ENCODE results near the gene PCDH9.

Gene PCDH9

GRCh38 chr13:66943530-66943929 lies 286.6 kb downstream of the PCDH9 start:
- TF ChIP-seq CTCF (IDR thresholded peaks at IDR 0.05; ENCODE audit: extremely low read depth, missing control alignments) = no peak
- no peak for DNase-seq (ENCODE audit: low spot score)

GRCh38 chr13:66940113-66940512 lies 290.0 kb downstream of the PCDH9 start:
- no peak for DNase-seq (ENCODE audit: low spot score)
- TF ChIP-seq CTCF (IDR thresholded peaks at IDR 0.05; ENCODE audit: extremely low read depth, missing control alignments) = no peak

GRCh38 chr13:66937423-66937822 lies 292.7 kb downstream of the PCDH9 start:
- TF ChIP-seq CTCF (IDR thresholded peaks at IDR 0.05; ENCODE audit: extremely low read depth, missing control alignments) = no peak
- no peak for DNase-seq (ENCODE audit: low spot score)

GRCh38 chr13:66933994-66934393 lies 296.1 kb downstream of the PCDH9 start:
- DNase-seq (ENCODE audit: low spot score) = no peak
- no peak for TF ChIP-seq CTCF (IDR thresholded peaks at IDR 0.05; ENCODE audit: extremely low read depth, missing control alignments)

- TF ChIP-seq CTCF (IDR thresholded peaks at IDR 0.05; ENCODE audit: extremely low read depth, missing control alignments) = no peak
- no peak for DNase-seq (ENCODE audit: low spot score)
These were observed 296.6 kb downstream of the PCDH9 start for GRCh38 chr13:66933527-66933926.

GRCh38 chr13:66927562-66927961 lies 302.6 kb downstream of the PCDH9 start:
- DNase-seq (ENCODE audit: low spot score) = no peak
- TF ChIP-seq CTCF (IDR thresholded peaks at IDR 0.05; ENCODE audit: extremely low read depth, missing control alignments) = no peak

- no peak for TF ChIP-seq CTCF (IDR thresholded peaks at IDR 0.05; ENCODE audit: extremely low read depth, missing control alignments)
- no peak for DNase-seq (ENCODE audit: low spot score)
These were observed 303.1 kb downstream of the PCDH9 start for GRCh38 chr13:66926851-66927524.

Measured in GM20000 (cell line).